H9 (cell line): ENCODE results near the gene ADAMTS17. TPM values are rescaled to one million over a fixed set of nuclear protein-coding genes. Genes with fewer than 3 reads are reported as not detected.
A peak's percentile ranks its signal among the peaks of the same experiment; 100 is the strongest.

Source experiments
- DNase-seq: peaks from one replicate; pipeline ENCODE4 v3.0.0-alpha.2; 2017
- H2AFZ ChIP-seq: one replicate; pipeline ENCODE4 v1.6.1; 2013; ENCODE audit warnings: mild to moderate bottlenecking, low read length, control low read depth, moderate library complexity
- H2AK5ac ChIP-seq: 2 replicates; pipeline ENCODE4 v1.6.1; 2013; ENCODE audit warnings: low read length, control low read depth, mixed read lengths; ENCODE audit not compliant: insufficient read length
- H2BK120ac ChIP-seq: one replicate; pipeline ENCODE4 v1.6.1; 2013; ENCODE audit warnings: low read depth, mild to moderate bottlenecking, low read length, control low read depth, inconsistent platforms; ENCODE audit not compliant: poor library complexity, severe bottlenecking
- H2BK12ac ChIP-seq: 2 replicates; pipeline ENCODE4 v1.6.1; 2013; ENCODE audit warnings: low read length, control low read depth, mixed read lengths, low read depth; ENCODE audit not compliant: insufficient read length
- H2BK15ac ChIP-seq: 2 replicates; pipeline ENCODE4 v1.6.1; 2013; ENCODE audit warnings: low read depth, low read length, control low read depth
- H2BK20ac ChIP-seq: one replicate; pipeline ENCODE4 v1.6.1; 2013; ENCODE audit warnings: low read depth, mild to moderate bottlenecking, low read length, control low read depth, inconsistent platforms; ENCODE audit not compliant: poor library complexity, severe bottlenecking
- H2BK5ac ChIP-seq: 2 replicates; pipeline ENCODE4 v1.6.1; 2013; ENCODE audit warnings: low read length, control low read depth, mixed read lengths; ENCODE audit not compliant: insufficient read length
- H3K14ac ChIP-seq: 2 replicates; pipeline ENCODE4 v1.6.1; 2013; ENCODE audit warnings: low read length, control low read depth; ENCODE audit not compliant: insufficient read depth
- H3K18ac ChIP-seq: 2 replicates; pipeline ENCODE4 v1.6.1; 2013; ENCODE audit warnings: low read depth, mild to moderate bottlenecking, mixed read lengths, low read length, control low read depth; ENCODE audit not compliant: insufficient read length
- H3K23ac ChIP-seq: 2 replicates; pipeline ENCODE4 v1.6.1; 2013; ENCODE audit warnings: low read length, control low read depth, mixed read lengths, low read depth; ENCODE audit not compliant: insufficient read length
- H3K23me2 ChIP-seq: 2 replicates; pipeline ENCODE4 v1.6.1; 2013; ENCODE audit warnings: low read depth, mild to moderate bottlenecking, mixed read lengths, low read length, control low read depth; ENCODE audit not compliant: insufficient read length, poor library complexity, severe bottlenecking
- H3K27ac ChIP-seq: 2 replicates; pipeline ENCODE4 v1.5.1; 2013; ENCODE audit warnings: low read length, control low read depth, mixed read lengths, low read depth; ENCODE audit not compliant: insufficient read length
- H3K27me3 ChIP-seq: 2 replicates; pipeline ENCODE4 v1.6.1; 2013; ENCODE audit warnings: low read length, control low read depth, inconsistent platforms; ENCODE audit not compliant: insufficient read depth
- H3K4ac ChIP-seq: 2 replicates; pipeline ENCODE4 v1.6.1; 2013; ENCODE audit warnings: low read depth, mild to moderate bottlenecking, control low read depth, inconsistent platforms, low read length, moderate library complexity
- H3K4me1 ChIP-seq: 2 replicates; pipeline ENCODE4 v1.6.1; 2013; ENCODE audit warnings: low read length, control low read depth, inconsistent platforms; ENCODE audit not compliant: insufficient read depth
- H3K4me2 ChIP-seq: 2 replicates; pipeline ENCODE4 v1.6.1; 2013; ENCODE audit warnings: low read length, control low read depth, mixed read lengths; ENCODE audit not compliant: insufficient read length, insufficient read depth
- H3K56ac ChIP-seq: 2 replicates; pipeline ENCODE4 v1.6.1; 2013; ENCODE audit warnings: low read depth, mild to moderate bottlenecking, mixed read lengths, low read length, control low read depth; ENCODE audit not compliant: insufficient read length
- H3K79me1 ChIP-seq: 2 replicates; pipeline ENCODE4 v1.6.1; 2013; ENCODE audit warnings: low read depth, mild to moderate bottlenecking, moderate library complexity, low read length, control low read depth, inconsistent platforms; ENCODE audit not compliant: insufficient read depth, poor library complexity, severe bottlenecking
- H3K79me2 ChIP-seq: 2 replicates; pipeline ENCODE4 v1.6.1; 2013; ENCODE audit warnings: low read length, control low read depth, inconsistent platforms; ENCODE audit not compliant: insufficient read depth
- H3K9ac ChIP-seq: 2 replicates; pipeline ENCODE4 v1.6.1; 2013; ENCODE audit warnings: low read length, control low read depth, mixed read lengths; ENCODE audit not compliant: insufficient read length; ENCODE audit errors: extremely low read depth
- H3K9me3 ChIP-seq: one replicate; pipeline ENCODE4 v1.6.1; 2013; ENCODE audit warnings: low read depth, low read length, inconsistent platforms; ENCODE audit not compliant: control insufficient read depth
- H3T11ph ChIP-seq: one replicate; pipeline ENCODE4 v1.6.1; 2013; ENCODE audit warnings: mild to moderate bottlenecking, low read length, control low read depth, inconsistent platforms
- H4K20me1 ChIP-seq: one replicate; pipeline ENCODE4 v1.6.1; 2013; ENCODE audit not compliant: control insufficient read depth, insufficient read length, insufficient read depth
- H4K5ac ChIP-seq: 2 replicates; pipeline ENCODE4 v1.6.1; 2013; ENCODE audit warnings: low read depth, mild to moderate bottlenecking, mixed read lengths, low read length, control low read depth; ENCODE audit not compliant: insufficient read length
- H4K8ac ChIP-seq: replicated peaks from 2 replicates; pipeline ENCODE4 v1.6.1; 2013; ENCODE audit warnings: low read length, control low read depth, mixed read lengths, low read depth; ENCODE audit not compliant: insufficient read length
- H4K91ac ChIP-seq: 2 replicates; pipeline ENCODE4 v1.6.1; 2013; ENCODE audit warnings: low read depth, mild to moderate bottlenecking, moderate library complexity, mixed read lengths, low read length, control low read depth; ENCODE audit not compliant: insufficient read length
- H3K27ac Mint-ChIP-seq, 3 experiments: 2 replicates in 2 of 3; 3 replicates in 1 of 3; pipeline ENCODE4 v1.8.0; 2020 to 2021; ENCODE audit warnings: mixed read lengths in 3 of 3, mild to moderate bottlenecking in 1 of 3, moderate library complexity in 1 of 3
- H3K27me3 Mint-ChIP-seq: 2 replicates; pipeline ENCODE4 v1.8.0; 2021; ENCODE audit warnings: low read depth, mild to moderate bottlenecking, moderate library complexity, mixed read lengths
- H3K36me3 Mint-ChIP-seq, 3 experiments: 2 replicates in 2 of 3; 3 replicates in 1 of 3; pipeline ENCODE4 v1.8.0; 2020 to 2021; ENCODE audit warnings: low read depth in 3 of 3, mixed read lengths in 3 of 3; ENCODE audit not compliant: insufficient read depth in 1 of 3
- H3K4me1 Mint-ChIP-seq, 2 experiments: 2 replicates each; pipeline ENCODE4 v1.8.0; 2020; ENCODE audit warnings: mixed read lengths in 2 of 2
- H3K4me3 Mint-ChIP-seq, 2 experiments: 2 replicates in 1 of 2; 3 replicates in 1 of 2; pipeline ENCODE4 v1.8.0; 2020 to 2021; ENCODE audit warnings: mild to moderate bottlenecking in 2 of 2, mixed read lengths in 2 of 2, moderate library complexity in 1 of 2
- H3K9me3 Mint-ChIP-seq, 2 experiments: 2 replicates in 1 of 2; 3 replicates in 1 of 2; pipeline ENCODE4 v1.8.0; 2020; ENCODE audit warnings: mild to moderate bottlenecking in 2 of 2, mixed read lengths in 2 of 2, moderate library complexity in 1 of 2
- CTCF ChIP-seq: fragments of 200-600 bp; sonication (generic); conservative IDR thresholded peaks from 3 replicates; pipeline ENCODE4 v1.8.0; 2021; ENCODE audit warnings: antibody characterized with exemption, mild to moderate bottlenecking
- WGBS: extraction: QIAGEN DNeasy Blood & Tissue Kit; methylation state at CpG from one replicate; pipeline ENCODE4 v1.1.7; 2013; ENCODE audit warnings: missing lambda C conversion rate, low lambda C conversion rate, mixed read lengths; ENCODE audit not compliant: insufficient read length; ENCODE audit errors: extremely low coverage; 5-methylcytosine and 5-hydroxymethylcytosine counted together
- total RNA-seq: library from RNA; stranded (reverse); gene quantifications from 2 replicates; pipeline ENCODE4 v1.2.1, GENCODE V29; 2021

The ADAMTS17 gene
- total RNA-seq, 1 experiment from 2014 or later: 2.9 TPM

- no peak for DNase-seq
- WGBS: no CpG with 5 or more reads among the region's 25 CpGs
Measured at GRCh38 chr15:100309109-100310040, 32.4 kb downstream of the ADAMTS17 start.

More at GRCh38 chr15:100309109-100310040, 32.4 kb downstream of the ADAMTS17 start:
- H3K79me2 ChIP-seq: no peaks in the 10 kb centered on the region
- no peak overlapping the region; the same call in 1 of the 2 replicates for H3K14ac ChIP-seq
- H3K4me3 Mint-ChIP-seq: no peak overlapping the region
- H3K4me1 Mint-ChIP-seq: peaks cover 8% of the 10 kb centered on the region in 2 experiments; a peak in 3 of 4 replicates
- H3K4me2 ChIP-seq: no peak overlapping the region
- H3K9me3 ChIP-seq: no peaks in the 10 kb centered on the region
- no peaks in the 10 kb centered on the region; the same call in none of the 2 replicates for H3K27me3 Mint-ChIP-seq
- H4K5ac ChIP-seq: no peak overlapping the region
- H2BK15ac ChIP-seq: no peak overlapping the region
- no peak overlapping the region for H3K4ac ChIP-seq
- no peaks in the 10 kb centered on the region for H3K79me1 ChIP-seq
- H2AK5ac ChIP-seq: no peak overlapping the region
- H3K36me3 Mint-ChIP-seq: peaks cover 2 to 14% (median 4%) of the 10 kb centered on the region in 3 experiments; a peak in 3 of 7 replicates
- peaks cover 8 to 10% of the 10 kb centered on the region in 2 experiments for H3K9me3 Mint-ChIP-seq
- H2AFZ ChIP-seq: no peak overlapping the region
- H3K27ac ChIP-seq: no peak overlapping the region
- H2BK120ac ChIP-seq: no peak overlapping the region
- H4K91ac ChIP-seq: no peak overlapping the region
- H3K56ac ChIP-seq: no peak overlapping the region
- H4K20me1 ChIP-seq: no peaks in the 10 kb centered on the region
- H3K27me3 ChIP-seq: no peaks in the 10 kb centered on the region
- no peaks in the 10 kb centered on the region for H3K4me1 ChIP-seq
- H3K27ac Mint-ChIP-seq: peak overlapping the region in 2 of 3 experiments; percentile 14 to 81; a peak in 1 of 7 replicates
- H3K23me2 ChIP-seq: no peaks in the 10 kb centered on the region
- H3T11ph ChIP-seq: no peak overlapping the region
- no peak for TF ChIP-seq CTCF
- no peak overlapping the region for H3K23ac ChIP-seq
- no peak overlapping the region for H2BK12ac ChIP-seq
- no peak overlapping the region for H3K9ac ChIP-seq
- no peak overlapping the region for H2BK20ac ChIP-seq
- no peak overlapping the region for H3K18ac ChIP-seq
- H2BK5ac ChIP-seq: no peak overlapping the region
- H4K8ac ChIP-seq: no peak overlapping the region
